Measurements from ENCODE around the gene CASK.

Gene CASK

DNA sequence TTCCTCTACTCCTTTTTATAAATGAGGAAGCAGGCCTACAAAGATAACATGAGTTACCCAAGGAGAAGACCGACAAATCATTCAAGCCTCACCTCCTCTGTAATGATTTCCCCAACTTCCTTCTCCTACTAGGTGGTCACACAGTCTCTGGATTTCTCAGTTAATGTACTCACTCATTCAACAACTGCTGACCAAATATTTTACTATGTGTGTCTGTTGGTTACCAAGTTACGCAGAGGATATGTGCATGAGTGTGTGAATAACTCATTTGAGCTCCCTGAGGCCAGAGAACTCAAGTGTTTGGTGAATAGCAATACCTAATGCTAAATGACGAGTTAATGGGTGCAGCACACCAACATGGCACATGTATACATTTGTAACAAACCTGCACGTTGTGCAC is 10.4 kb downstream of the CASK start:
- no peak for DNase-seq

DNA sequence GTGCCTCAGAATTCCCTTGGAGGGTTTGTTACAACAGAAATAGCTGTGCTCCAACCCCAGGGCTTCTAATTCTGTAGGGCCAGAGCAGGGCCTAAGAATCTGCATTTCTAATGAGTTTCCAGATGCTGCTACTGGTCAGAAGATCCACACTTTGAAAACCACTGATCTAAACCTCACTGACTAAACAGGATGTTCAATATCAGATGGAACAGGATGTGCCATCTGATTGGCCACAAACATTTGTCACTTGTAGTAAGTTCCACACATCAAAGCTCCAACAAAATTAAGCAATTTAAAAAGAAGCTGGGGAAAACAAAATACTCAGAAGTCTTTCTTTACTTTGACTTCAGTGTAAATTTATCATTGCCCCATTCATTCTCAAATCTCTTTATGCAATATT is 14.3 kb downstream of the CASK start:
- DNase-seq = no peak

DNA sequence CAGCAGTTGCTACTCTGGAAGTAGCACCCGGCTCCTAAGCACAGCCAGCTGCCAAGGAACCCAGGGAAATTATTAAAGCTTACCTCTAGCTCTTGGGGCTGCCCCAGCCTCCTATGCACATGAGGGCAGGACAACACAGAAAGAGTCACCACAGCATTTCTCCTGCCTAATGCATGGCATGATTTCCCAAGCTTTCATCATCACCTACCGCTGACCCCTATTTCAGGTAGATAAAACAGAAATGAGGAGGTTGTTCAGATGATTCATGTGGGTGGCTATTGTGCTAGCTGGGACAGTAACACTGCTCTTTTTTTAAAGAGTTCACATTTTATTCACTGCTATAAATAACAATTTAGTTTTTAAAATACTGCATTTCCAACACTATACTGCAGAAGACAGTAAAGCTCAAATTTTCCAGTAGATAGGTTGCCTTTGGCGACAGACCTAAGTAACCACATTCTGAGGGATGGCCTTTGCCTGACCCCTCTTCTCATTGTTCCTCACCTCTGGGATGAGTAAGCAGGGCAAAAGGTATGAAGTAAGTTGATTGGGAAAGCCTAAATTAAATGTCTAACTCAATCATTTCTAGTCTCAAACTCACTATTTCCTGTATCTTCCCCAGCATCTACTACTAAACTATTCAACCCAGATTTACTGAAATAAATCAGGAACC is 16.7 kb downstream of the CASK start:
- no peak for DNase-seq

DNA sequence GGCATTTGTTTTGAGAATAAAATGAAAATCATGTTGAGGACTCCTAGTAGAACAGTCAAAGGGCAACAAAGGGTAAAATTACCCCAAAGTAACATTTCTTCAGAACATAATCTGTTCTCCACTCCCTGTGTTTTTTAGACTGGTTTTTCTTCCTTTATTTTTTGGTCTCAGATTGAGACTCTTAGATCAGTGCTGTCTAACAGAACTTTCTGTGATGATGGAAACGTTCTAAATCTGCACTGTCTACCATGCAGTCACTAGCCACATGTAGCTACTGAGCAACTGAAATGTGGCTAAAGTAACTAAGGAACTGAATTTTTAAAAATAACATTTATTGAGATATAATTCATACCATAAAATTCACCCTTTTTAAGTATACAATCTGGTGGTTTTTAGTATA is 19.8 kb downstream of the CASK start:
- no peak for DNase-seq

DNA sequence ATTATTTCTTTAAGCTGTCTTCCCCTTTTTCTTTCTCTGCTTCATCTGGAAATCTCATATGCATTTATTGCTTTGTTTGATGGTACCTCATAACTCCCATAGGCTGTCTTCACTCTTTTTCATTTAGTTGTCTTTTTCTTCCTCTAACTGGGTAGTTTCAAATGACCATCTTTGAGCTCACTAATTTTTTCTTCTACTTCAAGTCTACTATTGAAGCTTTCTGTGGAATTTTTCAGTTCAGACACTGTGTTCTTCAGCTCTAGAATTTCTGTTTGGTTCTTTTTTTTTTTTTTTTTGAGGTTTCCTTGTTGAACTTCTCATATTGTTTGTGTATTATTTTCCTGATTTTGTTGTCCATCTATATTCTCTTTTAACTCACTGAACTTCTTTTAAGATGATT is 23.0 kb downstream of the CASK start:
- no peak for DNase-seq

DNA sequence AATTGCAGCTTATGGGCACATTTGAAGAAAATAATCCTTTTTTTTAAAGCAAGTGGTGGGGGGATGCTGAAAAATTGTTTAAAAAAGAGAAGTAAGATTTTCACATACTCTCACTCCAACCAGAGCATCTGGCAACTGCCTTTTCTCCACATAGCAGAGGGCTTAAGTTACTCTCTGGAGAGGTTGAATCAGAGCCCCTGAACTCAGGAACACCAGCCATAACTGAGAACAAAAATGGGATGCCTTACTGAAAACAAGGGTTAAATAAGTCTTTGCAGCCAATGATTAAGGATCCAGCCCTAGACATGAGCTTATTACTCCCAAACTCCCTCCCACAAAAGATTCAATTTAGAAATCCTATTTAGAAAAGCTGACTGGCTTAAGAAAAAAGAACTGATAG is 27.5 kb downstream of the CASK start:
- DNase-seq = peak; percentile 1

DNA sequence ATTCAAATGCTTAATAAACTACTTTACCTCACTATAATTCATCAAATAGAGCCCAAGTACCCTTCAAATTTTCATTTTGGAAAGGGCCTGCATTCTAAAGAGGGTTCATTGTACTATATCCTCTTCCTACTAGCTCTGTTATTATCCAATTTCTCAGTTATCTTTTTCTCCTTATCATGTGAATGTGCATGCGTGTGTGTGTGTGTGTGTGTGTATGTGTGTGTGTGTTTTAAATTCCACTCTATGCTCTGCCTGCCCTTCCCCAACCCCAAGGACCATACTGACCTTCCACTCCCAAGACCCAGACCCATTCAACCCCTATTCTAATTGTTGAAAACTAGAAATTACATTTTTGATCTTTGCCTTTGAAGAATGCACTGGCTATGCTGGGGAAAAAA is 33.3 kb downstream of the CASK start:
- DNase-seq = no peak

DNA sequence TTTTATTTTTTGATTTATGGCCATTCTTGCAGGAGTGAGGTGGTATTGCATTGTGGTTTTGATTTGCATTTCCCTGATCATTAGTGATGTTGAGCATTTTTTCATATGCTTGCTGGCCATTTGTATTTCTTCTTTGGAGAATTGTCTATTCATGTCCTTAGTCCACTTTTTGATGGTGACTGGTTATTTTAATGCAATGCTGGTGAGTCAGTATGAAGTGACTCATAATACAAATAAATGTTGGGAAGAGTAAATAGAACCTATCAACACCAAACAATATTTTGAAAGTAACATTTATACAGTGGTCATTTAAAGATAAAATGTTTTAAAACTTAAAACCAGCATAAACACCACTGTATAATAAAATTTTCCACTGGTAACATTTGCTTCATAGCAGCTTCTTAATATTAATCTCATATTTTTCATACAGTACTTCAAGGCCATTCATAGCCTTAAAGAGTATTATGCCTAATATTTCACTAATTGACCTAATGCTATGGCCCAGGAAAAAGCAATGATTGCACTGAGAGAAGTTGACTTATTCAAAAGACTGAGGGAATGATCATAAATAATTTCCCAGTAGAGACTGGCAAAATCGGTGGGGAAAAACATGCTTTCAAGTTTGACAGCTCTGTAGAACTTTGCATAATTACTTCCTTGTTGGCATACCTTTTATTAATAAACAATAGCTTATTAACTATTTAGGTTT is 33.9 kb downstream of the CASK start:
- no peak for DNase-seq

DNA sequence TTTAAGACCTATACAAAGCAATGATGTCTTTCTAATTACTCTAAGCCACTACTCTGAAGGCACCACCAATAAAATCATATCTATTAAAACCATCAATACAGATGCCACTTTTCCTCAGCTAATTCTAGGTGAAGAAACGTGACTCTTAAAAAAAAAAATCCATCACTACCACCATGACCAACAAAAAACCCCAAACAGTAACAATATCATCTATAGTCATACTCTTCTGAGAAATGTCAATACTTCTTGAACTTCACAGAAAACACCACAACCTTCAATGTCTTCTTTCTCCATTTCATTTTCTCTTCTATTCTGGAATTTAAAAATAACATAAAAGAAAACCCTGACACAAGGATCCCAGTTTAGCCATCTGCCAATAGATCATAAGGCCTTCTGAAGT is 35.7 kb downstream of the CASK start:
- no peak for DNase-seq

DNA sequence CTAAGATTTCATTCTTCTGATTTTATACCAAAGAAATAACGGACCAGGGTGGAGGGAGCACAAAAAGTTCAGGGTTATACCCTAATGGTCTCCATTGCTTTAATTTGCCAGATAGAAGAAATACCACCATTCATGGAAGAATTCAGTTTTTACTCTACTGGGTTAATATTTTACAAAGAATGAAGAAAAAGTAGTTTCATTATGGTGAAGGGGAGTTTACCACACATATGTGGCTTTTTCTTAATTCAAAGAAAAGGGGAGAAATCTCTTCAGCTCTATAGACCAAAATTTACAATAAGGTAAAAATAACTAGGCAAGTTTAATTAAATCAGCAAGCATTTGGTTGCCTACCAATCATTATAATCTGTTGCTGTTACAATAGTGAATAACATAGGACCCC is 37.6 kb downstream of the CASK start:
- DNase-seq = no peak

DNA sequence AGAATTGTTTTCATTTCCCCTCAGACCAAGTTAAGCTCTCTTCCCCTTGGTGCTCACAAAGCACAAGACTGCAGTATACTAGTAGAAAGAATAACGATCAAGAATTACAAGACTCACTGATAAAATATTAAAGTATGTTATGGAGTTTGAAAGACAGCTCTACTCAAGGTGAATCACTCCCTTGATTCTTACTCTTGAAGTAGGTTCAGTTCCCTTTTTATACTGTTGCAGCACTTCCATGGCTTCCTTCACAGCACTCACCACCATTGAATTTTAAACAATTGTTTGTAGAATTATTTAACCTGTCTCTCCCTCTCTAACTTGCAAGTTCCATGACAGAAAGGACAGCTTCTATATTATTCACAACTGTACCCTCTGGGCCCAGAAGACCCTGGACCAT is 42.2 kb downstream of the CASK start:
- no peak for DNase-seq

DNA sequence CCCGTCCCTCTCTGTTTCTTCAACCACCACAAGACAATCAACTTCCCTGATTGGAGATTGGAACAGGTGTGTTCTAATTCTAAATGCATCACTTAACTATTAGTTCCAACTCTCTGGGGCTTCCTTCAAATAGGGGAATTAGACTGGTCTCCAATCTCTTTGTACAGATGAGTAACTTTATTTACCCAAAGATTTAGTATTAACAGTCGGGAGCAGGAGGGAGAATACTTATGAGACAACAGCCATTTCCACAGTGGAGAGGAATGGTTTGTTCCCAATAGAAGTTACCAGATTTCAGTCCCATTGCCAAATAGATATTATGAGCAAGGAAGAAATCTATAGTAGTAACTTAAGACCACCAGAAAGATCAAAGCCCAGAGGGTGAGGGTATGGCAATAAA is 46.2 kb downstream of the CASK start:
- DNase-seq = no peak

DNA sequence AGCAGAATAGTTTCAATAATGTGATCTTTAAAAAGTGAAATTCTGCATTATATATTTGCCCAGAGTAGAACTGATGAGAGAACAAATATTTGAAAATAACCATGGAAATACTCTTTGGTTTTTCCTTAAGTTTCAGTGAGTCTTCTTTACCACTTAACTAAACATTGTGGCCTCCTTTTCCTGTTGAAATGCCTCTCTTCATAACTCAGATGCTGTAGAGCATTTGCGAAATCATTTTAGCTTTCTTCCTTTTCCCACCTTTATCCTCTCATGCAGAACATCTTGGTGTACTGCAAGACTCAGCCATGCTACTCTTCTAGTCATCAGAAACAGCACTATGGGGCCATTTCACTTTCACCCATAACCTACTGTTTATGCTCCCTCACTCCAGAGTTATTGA is 48.2 kb downstream of the CASK start:
- DNase-seq = no peak

DNA sequence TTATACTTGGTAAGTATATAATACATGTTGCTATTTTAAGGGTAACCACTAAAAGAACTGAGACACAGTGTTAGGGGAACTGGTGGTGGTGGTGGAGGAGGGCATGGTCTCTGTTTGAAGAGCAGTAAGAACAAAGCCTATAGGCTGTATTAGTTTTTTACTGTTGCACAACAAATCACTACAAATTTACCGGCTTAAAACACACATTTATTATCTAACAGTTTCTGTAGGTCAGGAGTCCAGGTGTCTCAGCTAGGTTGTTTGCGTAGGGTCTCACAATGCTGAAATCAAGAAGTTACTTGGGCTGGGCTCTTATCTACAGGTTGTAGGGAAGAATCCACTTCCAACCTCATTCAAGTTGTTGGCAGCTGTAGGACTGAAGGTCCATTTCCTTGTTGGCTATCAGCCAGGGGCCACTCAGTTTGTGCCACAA is 52.6 kb downstream of the CASK start:
- DNase-seq = no peak

DNA sequence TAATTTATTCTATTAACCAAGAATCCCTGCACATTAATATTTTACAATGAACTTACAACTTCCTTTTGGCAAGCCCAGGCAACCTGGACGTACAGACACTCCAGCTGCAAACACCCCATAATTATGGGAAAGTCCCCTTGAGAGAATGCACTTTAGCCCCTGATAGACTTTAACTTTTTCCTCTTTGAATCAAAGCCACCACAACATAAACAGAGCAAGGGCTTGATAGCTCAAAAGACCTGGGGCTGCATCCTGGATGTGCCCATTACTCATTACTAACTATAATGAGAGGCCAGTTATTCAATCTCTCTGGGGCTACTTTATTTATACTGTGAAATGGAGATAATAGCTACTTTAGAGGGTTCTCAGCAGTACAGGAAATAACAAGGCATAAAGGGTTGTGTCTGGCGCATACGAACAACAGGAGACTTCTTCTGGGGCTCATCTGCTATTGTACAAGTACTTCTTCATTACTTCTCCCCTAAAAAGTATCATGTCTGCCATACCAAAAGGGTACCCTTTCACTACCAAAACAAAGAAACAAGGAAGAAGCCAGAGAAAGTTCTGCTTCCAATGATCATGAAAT is 54.9 kb downstream of the CASK start:
- no peak for DNase-seq

DNA sequence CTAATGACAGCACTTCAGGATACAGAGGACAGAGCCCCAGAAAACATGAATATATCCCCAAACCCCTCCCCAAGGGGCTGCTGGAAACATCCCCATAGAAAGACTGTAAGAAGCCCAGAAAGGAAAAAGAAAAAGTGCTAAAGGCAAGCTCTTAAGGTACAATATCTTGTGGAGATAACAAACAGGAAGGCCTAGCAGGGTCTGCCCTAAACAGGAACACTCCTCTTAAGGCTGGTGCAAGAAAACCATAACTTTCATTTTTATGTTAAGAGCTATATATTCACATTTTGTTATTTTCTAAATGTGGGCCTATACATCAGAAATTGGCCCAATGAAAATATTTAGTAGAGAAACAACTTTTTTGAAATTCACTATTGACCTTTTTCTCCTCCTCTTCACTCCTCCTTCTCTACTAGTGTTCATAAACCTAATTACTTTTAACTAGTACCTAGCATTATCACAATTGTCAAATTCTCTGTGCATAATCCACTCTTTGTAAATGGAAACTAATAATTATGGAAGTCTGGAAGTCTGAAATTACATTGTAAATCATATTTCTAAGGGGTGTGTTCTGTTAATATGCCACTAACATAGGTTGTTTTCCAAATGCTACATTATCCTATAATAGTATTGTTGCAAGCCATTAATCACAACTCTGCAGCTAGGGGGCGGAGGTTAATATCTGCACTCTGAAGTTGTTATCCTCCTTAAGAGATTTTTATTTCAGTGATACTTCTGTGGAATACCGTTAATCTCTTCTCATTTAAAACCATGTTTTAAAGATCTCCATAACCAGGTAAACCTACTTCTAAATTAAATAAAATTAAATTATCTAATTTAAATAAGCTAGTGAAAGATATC is 59.8 kb downstream of the CASK start:
- DNase-seq = no peak

DNA sequence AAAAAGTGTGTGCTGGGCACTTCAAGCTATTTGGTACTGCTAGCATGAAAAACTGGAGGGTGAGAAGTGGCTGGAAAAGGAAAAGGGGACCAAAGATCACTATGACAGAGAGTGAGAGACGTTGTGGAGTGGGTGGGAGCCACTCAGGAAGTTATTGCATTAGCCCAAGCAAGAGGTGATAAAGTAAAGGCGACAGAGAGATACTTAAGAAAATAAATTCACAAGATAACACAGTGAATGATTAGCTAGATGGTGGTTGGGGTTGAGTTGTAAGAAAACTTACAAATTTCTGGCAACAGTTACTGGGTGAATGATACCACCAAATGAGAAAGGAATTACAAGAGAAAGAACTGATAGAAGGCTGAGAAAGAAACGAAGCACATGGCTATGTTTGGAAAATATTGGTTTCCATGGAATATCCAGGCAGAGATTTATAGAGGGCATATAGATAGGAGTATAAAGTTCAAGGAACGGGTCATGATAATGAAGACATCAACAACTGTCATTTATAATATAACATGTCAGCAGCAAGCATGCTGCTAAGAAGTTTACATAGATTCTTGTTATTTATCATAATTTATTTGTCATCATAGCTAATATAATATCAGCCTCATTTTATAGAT is 60.7 kb downstream of the CASK start:
- DNase-seq = no peak

DNA sequence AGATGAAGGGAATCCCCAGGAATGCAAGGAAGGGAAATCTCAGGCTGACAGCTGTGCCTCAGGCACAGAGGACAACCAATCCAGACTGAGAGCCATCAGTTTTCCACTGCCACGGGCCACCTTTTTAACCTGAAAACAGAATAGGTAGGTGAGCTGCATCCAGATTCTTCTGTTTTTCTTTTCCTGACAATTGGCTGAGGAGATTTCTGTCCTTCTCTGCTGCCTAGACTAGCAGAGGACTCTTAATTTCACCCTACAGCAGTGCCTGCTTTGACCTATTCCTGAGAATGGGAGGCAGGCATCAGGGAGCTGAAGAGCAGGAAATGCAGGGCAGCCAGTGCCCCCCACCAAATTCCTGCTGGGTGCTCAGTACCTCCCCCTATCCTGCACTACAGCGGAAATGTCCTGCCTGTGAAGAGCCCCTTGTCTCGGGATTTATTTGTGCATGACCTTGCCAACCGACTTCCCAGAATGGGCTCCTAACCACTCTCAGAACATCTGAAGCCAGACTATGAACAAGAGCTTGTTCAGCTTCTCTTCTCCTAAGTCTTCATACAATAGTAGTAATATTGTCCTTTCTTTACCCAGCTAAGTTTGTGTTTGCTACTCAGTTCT is 65.1 kb downstream of the CASK start:
- no peak for DNase-seq

DNA sequence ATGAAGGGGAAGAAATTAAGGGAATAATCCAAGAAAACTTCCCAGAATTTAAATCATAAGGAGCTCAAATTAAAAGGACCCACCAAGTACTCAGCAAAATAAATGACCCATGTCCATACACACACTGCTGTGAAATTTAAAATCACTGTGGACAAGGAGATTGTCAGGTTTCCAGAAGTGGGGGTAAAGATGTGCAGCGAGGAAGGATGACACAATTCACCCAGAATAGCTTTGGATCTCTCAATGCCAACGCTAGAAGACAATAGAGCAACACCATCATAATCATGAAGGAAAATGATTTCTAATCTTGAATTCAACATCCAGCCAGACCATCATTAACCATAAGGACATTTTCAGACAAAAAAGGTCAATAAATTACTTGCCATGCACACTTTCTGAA is 65.7 kb downstream of the CASK start:
- no peak for DNase-seq

DNA sequence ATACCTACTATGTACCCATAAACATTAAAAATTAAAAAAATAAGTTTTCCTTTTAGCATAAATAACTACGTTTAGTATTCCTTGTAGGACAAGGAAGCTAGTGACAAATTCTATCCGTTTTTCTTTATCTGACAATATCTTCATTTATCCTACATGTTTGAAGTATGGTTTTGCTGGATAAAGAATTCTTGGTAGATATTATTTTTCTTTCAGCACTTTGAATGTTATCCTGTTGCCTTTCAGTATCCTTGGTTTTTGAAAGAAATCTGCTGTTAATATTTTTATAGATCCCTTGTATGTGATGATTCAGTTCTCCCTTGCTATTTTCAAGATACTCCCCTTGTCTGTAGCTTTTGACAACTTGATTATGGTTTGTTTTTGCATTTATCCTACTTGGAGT is 76.6 kb downstream of the CASK start:
- DNase-seq = no peak

DNA sequence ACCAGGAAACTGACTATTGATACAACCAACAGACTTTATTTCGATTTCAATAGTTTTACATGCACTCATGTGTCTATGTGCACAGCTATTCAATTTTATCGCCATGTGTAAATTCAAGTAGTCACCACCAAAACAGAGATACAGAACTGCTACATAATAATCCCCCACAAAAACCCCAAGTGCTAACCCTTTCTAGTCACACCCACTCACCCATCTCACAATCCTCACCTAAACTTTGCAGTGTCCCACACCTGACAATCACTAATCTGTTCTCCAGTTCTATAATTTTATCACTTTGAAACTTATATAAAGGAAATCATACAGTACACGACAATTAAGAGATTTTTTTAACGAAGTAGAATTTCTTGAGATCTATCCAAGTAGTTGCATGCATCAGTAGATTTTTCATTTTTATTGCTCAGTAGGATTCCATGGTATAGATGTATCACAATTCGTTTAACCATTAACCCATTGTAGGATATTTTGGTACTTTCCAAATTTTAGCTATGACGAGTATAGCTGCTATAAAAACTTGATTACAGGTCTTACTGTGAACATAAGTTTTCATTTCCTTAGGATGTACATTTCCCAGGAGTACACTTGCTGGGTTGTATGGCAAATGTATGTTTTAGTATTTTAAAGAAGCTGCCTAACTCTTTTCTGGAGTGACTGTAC is 85.9 kb downstream of the CASK start:
- no peak for DNase-seq

DNA sequence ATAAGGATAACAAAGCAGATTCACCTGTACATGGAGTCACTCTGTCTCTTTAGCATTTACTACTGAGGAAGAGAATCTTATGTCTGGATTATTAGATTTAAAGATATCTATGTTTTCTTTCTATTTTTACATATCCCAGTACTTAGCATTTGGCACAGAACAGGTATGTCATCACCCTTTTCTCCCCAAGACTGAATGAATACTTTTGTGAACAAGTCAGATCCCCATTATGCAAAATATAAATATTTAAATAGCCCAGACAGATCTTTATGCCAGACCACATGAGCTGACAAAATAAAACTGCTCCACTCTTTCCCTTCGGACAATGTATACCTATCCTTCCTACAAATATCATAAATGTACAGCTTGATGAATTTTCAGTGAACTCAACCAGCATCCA is 94.5 kb downstream of the CASK start:
- DNase-seq = no peak

Data from NCI-H2171 treated with DMSO at 0.1 percent for 48 hours (cell line).